ENCODE measurements around the gene HS3ST5. TPM values are rescaled to one million over a fixed set of nuclear protein-coding genes. Genes with fewer than 3 reads are reported as not detected.

The HS3ST5 gene
- total and polyA plus RNA-seq, 2 experiments from 2014 or later = not detected

DNA sequence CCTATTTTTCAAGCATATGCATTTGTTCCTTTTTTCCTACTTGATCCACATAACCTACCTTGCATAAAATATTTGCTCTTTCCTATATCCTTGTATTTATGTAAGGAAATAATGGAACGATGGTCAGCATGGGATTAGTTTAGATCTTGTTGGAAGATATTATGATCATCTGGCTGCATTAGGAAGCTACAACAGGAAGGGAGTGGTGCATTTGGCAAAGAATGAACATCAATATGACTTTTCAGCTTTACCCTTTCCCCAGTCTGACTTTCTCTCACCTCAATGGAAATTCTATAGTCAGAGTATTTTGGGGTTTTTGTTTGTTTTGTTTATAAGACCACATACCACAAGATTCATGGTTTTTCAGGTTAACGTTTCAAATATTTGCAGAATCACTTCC, 66.0 kb downstream of the HS3ST5 start:
- H3K79me2 ChIP-seq (ENCODE audit: insufficient read depth) = no peaks in the 10 kb centered on the region
- no peaks in the 10 kb centered on the region for H3F3A ChIP-seq (ENCODE audit: insufficient read depth)
- no peaks in the 10 kb centered on the region for H3K27me3 ChIP-seq (replicated peaks; ENCODE audit: insufficient read depth)
- H3K9me3 ChIP-seq (ENCODE audit: low read depth) = no peaks in the 10 kb centered on the region
- H3K27ac ChIP-seq = no peak overlapping the region
- no peaks in the 10 kb centered on the region for H3K4me1 ChIP-seq (ENCODE audit: insufficient read depth)
- DNase-seq = no peak
- TF ChIP-seq EZH2 (IDR thresholded peaks at IDR 0.05; ENCODE audit: insufficient read depth, poor library complexity, severe bottlenecking) (no peak), EZH2phosphoT487 (IDR thresholded peaks at IDR 0.05; ENCODE audit: insufficient read depth, low read depth) (no peak)
- 10 to 17% methylated on average over 2 of the region's 2 CpGs for whole genome bisulfite sequencing, 2 experiments (ENCODE audit: low coverage in 1 of 2, low lambda C conversion rate in 2 of 2, missing lambda C conversion rate in 2 of 2)
- H3K4me2 ChIP-seq (ENCODE audit: unreplicated experiment) = no peak overlapping the region
- in situ Hi-C loops (cut with MboI) = loop anchor here (25.0 kb wide), 1 partner anchor 289 kb away; no protein-coding TSS in a partner anchor
- no peak overlapping the region for H3K4me3 ChIP-seq
- H2AFZ ChIP-seq = no peak overlapping the region
- H3K9me2 ChIP-seq (ENCODE audit: insufficient read depth) = no peaks in the 10 kb centered on the region
- no peak overlapping the region for H3K9ac ChIP-seq
- H3K36me3 ChIP-seq (ENCODE audit: low read depth) = no peaks in the 10 kb centered on the region
- H4K20me1 ChIP-seq (ENCODE audit: insufficient read depth) = no peaks in the 10 kb centered on the region

DNA sequence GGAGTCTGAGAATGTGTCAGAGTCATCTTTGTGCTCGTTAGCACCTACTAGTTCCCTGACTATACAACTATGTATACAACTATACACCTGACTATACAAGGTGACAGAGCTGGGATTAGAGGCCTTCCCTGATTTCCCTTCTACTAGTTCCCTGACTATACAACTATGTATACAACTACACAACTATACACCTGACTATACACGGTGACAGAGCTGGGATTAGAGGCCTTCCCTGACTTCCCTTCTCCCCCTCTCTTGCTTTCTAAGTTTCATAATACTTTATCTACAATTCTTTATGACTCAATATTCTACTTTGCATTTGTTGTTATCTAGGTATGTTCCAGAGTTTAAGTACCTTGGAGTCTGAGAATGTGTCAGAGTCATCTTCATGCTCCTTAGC, 68.0 kb downstream of the HS3ST5 start:
- DNase-seq = no peak
- 19 to 34% methylated on average over 2 of the region's 2 CpGs for WGBS, 2 experiments (ENCODE audit: low coverage in 1 of 2, low lambda C conversion rate in 2 of 2, missing lambda C conversion rate in 2 of 2)

DNA sequence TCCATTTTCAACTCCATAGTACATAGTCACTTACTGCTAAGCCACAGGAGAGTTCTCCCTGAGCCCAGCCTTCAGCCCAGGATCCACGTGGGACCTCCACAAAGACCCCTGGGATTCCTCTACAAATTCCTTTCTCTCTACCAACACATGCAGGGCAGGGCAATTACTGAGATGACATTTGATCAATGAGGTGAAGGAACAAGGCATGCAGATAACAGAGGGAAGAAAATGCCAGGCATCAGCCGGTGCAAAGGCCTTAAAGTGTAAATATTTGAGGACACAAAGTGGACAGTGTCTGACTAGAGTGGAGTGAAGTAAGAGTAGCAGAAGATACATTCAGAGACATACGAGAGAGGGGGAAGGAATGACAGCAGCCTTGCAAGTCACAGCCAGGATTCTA, 70.2 kb downstream of the HS3ST5 start:
- no peak for DNase-seq
- no peak overlapping the region for H3K9ac ChIP-seq
- no peaks in the 10 kb centered on the region for H3K4me1 ChIP-seq (ENCODE audit: insufficient read depth)
- 9 to 16% methylated on average over 3 of the region's 3 CpGs for WGBS, 2 experiments (ENCODE audit: low coverage in 1 of 2, low lambda C conversion rate in 2 of 2, missing lambda C conversion rate in 2 of 2)
- H3K27me3 ChIP-seq (replicated peaks; ENCODE audit: insufficient read depth) = no peaks in the 10 kb centered on the region
- H3K4me2 ChIP-seq (ENCODE audit: unreplicated experiment) = no peak overlapping the region
- H3K4me3 ChIP-seq = no peak overlapping the region
- TF ChIP-seq EZH2 (IDR thresholded peaks at IDR 0.05; ENCODE audit: insufficient read depth, poor library complexity, severe bottlenecking) = no peak
- TF ChIP-seq EZH2phosphoT487 (IDR thresholded peaks at IDR 0.05; ENCODE audit: insufficient read depth, low read depth) = no peak
- in situ Hi-C loops (cut with MboI) = no loop called here
- H3K79me2 ChIP-seq (ENCODE audit: insufficient read depth) = no peaks in the 10 kb centered on the region
- H3K36me3 ChIP-seq (ENCODE audit: low read depth) = no peaks in the 10 kb centered on the region
- H2AFZ ChIP-seq = no peak overlapping the region
- H3K9me3 ChIP-seq (ENCODE audit: low read depth) = no peaks in the 10 kb centered on the region
- H3F3A ChIP-seq (ENCODE audit: insufficient read depth) = no peaks in the 10 kb centered on the region
- no peak overlapping the region for H3K27ac ChIP-seq
- H4K20me1 ChIP-seq (ENCODE audit: insufficient read depth) = no peaks in the 10 kb centered on the region
- H3K9me2 ChIP-seq (ENCODE audit: insufficient read depth) = no peaks in the 10 kb centered on the region

More for the DNA sequence above, 68.0 kb downstream of the HS3ST5 start:
- Histone ChIP-seq H3K4me2 (ENCODE audit: unreplicated experiment) (no peak overlapping the region), H4K20me1 (ENCODE audit: insufficient read depth) (no peaks in the 10 kb centered on the region), H3F3A (ENCODE audit: insufficient read depth) (no peaks in the 10 kb centered on the region), H3K79me2 (ENCODE audit: insufficient read depth) (no peaks in the 10 kb centered on the region), H3K27me3 (replicated peaks; ENCODE audit: insufficient read depth) (no peaks in the 10 kb centered on the region), H2AFZ (no peak overlapping the region), H3K4me3 (no peak overlapping the region), H3K9ac (no peak overlapping the region), H3K27ac (no peak overlapping the region), H3K9me3 (ENCODE audit: low read depth) (no peaks in the 10 kb centered on the region), H3K36me3 (ENCODE audit: low read depth) (no peaks in the 10 kb centered on the region), H3K4me1 (ENCODE audit: insufficient read depth) (no peaks in the 10 kb centered on the region), H3K9me2 (ENCODE audit: insufficient read depth) (no peaks in the 10 kb centered on the region)
- TF ChIP-seq EZH2 (IDR thresholded peaks at IDR 0.05; ENCODE audit: insufficient read depth, poor library complexity, severe bottlenecking) (no peak), EZH2phosphoT487 (IDR thresholded peaks at IDR 0.05; ENCODE audit: insufficient read depth, low read depth) (no peak)
- in situ Hi-C loops (cut with MboI) = loop anchor here (25.0 kb wide), 1 partner anchor 288 kb away; no protein-coding TSS in a partner anchor

DNA sequence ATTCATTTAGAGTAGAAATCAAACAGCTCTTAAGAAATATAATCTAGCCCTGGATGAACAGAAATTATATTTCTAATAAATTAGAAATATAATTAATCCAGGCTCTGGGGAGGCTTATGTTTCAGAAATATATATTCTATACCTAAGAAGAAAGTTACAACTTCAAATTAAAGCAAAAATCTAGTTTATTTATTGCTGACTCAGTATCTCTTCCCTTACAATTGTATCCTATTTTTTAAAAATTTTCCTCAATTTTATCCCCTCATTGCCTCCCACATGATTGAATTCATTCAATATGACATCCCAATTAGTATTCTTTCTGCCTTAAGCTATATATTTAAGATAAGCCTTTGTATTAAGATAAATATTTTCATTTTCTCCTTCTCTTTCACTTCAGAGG, 71.4 kb downstream of the HS3ST5 start:
- H4K20me1 ChIP-seq (ENCODE audit: insufficient read depth) = no peaks in the 10 kb centered on the region
- no peaks in the 10 kb centered on the region for H3K36me3 ChIP-seq (ENCODE audit: low read depth)
- H3K4me2 ChIP-seq (ENCODE audit: unreplicated experiment) = no peak overlapping the region
- H3K9me2 ChIP-seq (ENCODE audit: insufficient read depth) = no peaks in the 10 kb centered on the region
- H2AFZ ChIP-seq = no peak overlapping the region
- H3F3A ChIP-seq (ENCODE audit: insufficient read depth) = no peaks in the 10 kb centered on the region
- no peaks in the 10 kb centered on the region for H3K27me3 ChIP-seq (replicated peaks; ENCODE audit: insufficient read depth)
- no peak for DNase-seq
- H3K4me3 ChIP-seq = no peak overlapping the region
- H3K9me3 ChIP-seq (ENCODE audit: low read depth) = no peaks in the 10 kb centered on the region
- H3K4me1 ChIP-seq (ENCODE audit: insufficient read depth) = no peaks in the 10 kb centered on the region
- in situ Hi-C loops (cut with MboI) = no loop called here
- TF ChIP-seq EZH2 (IDR thresholded peaks at IDR 0.05; ENCODE audit: insufficient read depth, poor library complexity, severe bottlenecking) (no peak), EZH2phosphoT487 (IDR thresholded peaks at IDR 0.05; ENCODE audit: insufficient read depth, low read depth) (no peak)
- H3K79me2 ChIP-seq (ENCODE audit: insufficient read depth) = no peaks in the 10 kb centered on the region
- H3K9ac ChIP-seq = no peak overlapping the region
- H3K27ac ChIP-seq = no peak overlapping the region

DNA sequence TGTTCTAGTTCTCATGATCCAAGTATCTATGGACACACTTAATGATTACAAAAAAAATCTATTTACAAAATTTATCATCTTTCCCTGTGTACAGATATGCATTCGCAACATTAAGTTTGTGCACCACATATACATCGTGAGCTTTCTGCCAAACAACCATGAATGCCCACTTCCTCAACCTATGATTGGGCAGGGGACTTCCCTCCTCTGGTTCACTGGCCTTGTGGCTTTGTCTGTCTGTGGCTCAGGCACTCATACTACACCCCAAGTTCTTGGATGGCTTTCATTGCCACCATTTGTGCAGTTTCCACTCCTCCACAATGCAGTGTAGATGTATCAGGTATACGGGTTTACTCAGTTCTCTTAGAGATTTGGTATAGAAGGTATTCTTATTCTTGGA, 74.9 kb downstream of the HS3ST5 start:
- whole genome bisulfite sequencing, 2 experiments (ENCODE audit: low coverage in 1 of 2, low lambda C conversion rate in 2 of 2, missing lambda C conversion rate in 2 of 2) = 44 to 54% methylated on average over 3 of the region's 3 CpGs
- H3K9ac ChIP-seq = no peak overlapping the region
- in situ Hi-C loops (cut with MboI) = no loop called here
- H2AFZ ChIP-seq = no peak overlapping the region
- no peaks in the 10 kb centered on the region for H3K4me1 ChIP-seq (ENCODE audit: insufficient read depth)
- H3K27ac ChIP-seq = no peak overlapping the region
- H3K4me3 ChIP-seq = no peak overlapping the region
- no peaks in the 10 kb centered on the region for H3K36me3 ChIP-seq (ENCODE audit: low read depth)
- H3F3A ChIP-seq (ENCODE audit: insufficient read depth) = no peaks in the 10 kb centered on the region
- H3K4me2 ChIP-seq (ENCODE audit: unreplicated experiment) = no peak overlapping the region
- no peaks in the 10 kb centered on the region for H3K9me3 ChIP-seq (ENCODE audit: low read depth)
- no peak for DNase-seq
- no peaks in the 10 kb centered on the region for H3K27me3 ChIP-seq (replicated peaks; ENCODE audit: insufficient read depth)
- no peaks in the 10 kb centered on the region for H4K20me1 ChIP-seq (ENCODE audit: insufficient read depth)
- no peak for TF ChIP-seq EZH2 (IDR thresholded peaks at IDR 0.05; ENCODE audit: insufficient read depth, poor library complexity, severe bottlenecking)
- no peak for TF ChIP-seq EZH2phosphoT487 (IDR thresholded peaks at IDR 0.05; ENCODE audit: insufficient read depth, low read depth)
- H3K9me2 ChIP-seq (ENCODE audit: insufficient read depth) = no peaks in the 10 kb centered on the region
- H3K79me2 ChIP-seq (ENCODE audit: insufficient read depth) = no peaks in the 10 kb centered on the region

Data from GM23248 (cell line).